Measurements from ENCODE around the gene RIMBP2.

RIMBP2 gene

GRCh38 chr12:130497321-130497720 lies 218.8 kb downstream of the RIMBP2 start:
- TF ChIP-seq FOXP2 (optimal IDR thresholded peaks at IDR 0.05; ENCODE audit: borderline replicate concordance, extremely low read depth, extremely low read length, insufficient read depth) (no peak), SIN3A (IDR thresholded peaks at IDR 0.05; ENCODE audit: borderline replicate concordance, insufficient read depth, low read length) (no peak), REST (IDR thresholded peaks at IDR 0.05; ENCODE audit: insufficient read depth in 1 of 2, low read depth in 2 of 2, low read length in 2 of 2) (no peak), POLR2AphosphoS5 (IDR thresholded peaks at IDR 0.05; ENCODE audit: low read depth, low read length) (no peak), TAF1 (IDR thresholded peaks at IDR 0.05; ENCODE audit: borderline replicate concordance, insufficient read depth, low read length) (no peak)

DNA sequence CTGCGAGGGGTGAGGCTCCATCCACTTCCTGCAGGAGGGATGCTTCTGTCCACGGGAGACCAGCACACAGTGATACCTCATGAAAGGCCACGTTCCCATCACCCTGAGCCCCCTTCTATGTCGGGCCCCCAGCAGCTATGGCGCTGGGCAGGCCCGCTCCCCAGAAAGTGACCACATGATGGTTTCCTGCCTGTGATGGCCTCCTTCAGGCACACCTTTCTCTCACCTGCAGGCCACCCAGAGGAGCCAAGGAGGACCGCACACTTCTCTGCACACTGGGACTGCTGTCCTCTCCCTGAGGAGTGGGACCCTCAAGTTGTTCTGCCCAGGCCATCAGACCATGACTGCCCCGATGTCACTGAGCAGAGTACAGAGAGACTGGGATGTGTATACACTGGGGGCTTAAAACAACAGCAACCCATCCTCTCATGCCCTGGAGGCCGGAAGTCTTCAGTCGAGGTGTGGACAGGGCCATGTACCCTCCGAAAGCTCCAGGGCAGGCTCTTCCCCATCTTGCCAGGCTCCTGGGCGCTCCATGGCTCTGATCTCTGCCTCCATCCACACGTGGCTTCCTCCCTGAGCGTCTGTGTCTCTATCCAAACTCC lies 219.5 kb downstream of the RIMBP2 start:
- TF ChIP-seq POLR2AphosphoS5 (IDR thresholded peaks at IDR 0.05; ENCODE audit: low read depth, low read length) (no peak), REST (IDR thresholded peaks at IDR 0.05; ENCODE audit: insufficient read depth in 1 of 2, low read depth in 2 of 2, low read length in 2 of 2) (no peak), TAF1 (IDR thresholded peaks at IDR 0.05; ENCODE audit: borderline replicate concordance, insufficient read depth, low read length) (no peak), SIN3A (IDR thresholded peaks at IDR 0.05; ENCODE audit: borderline replicate concordance, insufficient read depth, low read length) (no peak), FOXP2 (optimal IDR thresholded peaks at IDR 0.05; ENCODE audit: borderline replicate concordance, extremely low read depth, extremely low read length, insufficient read depth) (no peak)

DNA sequence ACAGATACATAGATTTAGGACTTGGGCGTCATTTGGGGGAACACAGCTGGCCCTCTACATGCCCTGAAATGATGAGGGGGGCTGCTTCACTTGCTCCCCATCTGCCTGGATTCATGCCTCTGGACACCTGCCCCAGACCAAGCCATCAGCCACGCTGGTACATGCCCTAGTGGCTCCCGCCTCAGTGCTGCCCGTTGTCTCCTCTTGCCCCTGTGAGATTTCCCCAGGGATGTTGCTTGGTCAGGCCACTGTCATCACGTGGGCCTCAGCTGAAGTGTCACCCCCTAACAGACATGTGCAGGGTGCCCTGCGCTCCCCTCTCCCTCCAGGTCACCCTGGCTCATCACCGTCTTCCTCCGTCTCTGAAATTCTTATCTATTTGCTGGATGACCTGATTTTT lies 220.9 kb downstream of the RIMBP2 start:
- TF ChIP-seq SIN3A (IDR thresholded peaks at IDR 0.05; ENCODE audit: borderline replicate concordance, insufficient read depth, low read length) (no peak), REST (IDR thresholded peaks at IDR 0.05; ENCODE audit: insufficient read depth in 1 of 2, low read depth in 2 of 2, low read length in 2 of 2) (no peak), FOXP2 (optimal IDR thresholded peaks at IDR 0.05; ENCODE audit: borderline replicate concordance, extremely low read depth, extremely low read length, insufficient read depth) (no peak), TAF1 (IDR thresholded peaks at IDR 0.05; ENCODE audit: borderline replicate concordance, insufficient read depth, low read length) (no peak), POLR2AphosphoS5 (IDR thresholded peaks at IDR 0.05; ENCODE audit: low read depth, low read length) (no peak)

- TF ChIP-seq REST (IDR thresholded peaks at IDR 0.05; ENCODE audit: insufficient read depth in 1 of 2, low read depth in 2 of 2, low read length in 2 of 2) (no peak), SIN3A (IDR thresholded peaks at IDR 0.05; ENCODE audit: borderline replicate concordance, insufficient read depth, low read length) (no peak), TAF1 (IDR thresholded peaks at IDR 0.05; ENCODE audit: borderline replicate concordance, insufficient read depth, low read length) (no peak), FOXP2 (optimal IDR thresholded peaks at IDR 0.05; ENCODE audit: borderline replicate concordance, extremely low read depth, extremely low read length, insufficient read depth) (no peak), POLR2AphosphoS5 (IDR thresholded peaks at IDR 0.05; ENCODE audit: low read depth, low read length) (no peak)
Measured at GRCh38 chr12:130494736-130495135, 221.4 kb downstream of the RIMBP2 start.

Data from PFSK-1 (cell line).